ENCODE data around the gene SMAD3. TPM values are rescaled to one million over a fixed set of nuclear protein-coding genes. Genes with fewer than 3 reads are reported as not detected.
"Not testable (repeated sequence)": the region's sequence is repeated elsewhere in the genome, so short reads cannot be mapped to it uniquely, and the experiment has no call there.

Gene SMAD3
- total RNA-seq, 2 donors from 2014 or later: 20.8 to 37.8 TPM

GRCh38 chr15:67120009-67120838 is 54.8 kb downstream of the SMAD3 start:
- TF ChIP-seq CTCF (IDR thresholded peaks at IDR 0.05): no peak
- H3K4me3 ChIP-seq: peak overlapping the region in 1 of 2 donors; percentile 27
- DNase-seq (ENCODE audit: low spot score): no peak
- no peaks in the 10 kb centered on the region for H3K9me3 ChIP-seq
- H3K27ac ChIP-seq: peak overlapping the region; percentile 87
- peaks cover 0 to 83% of the 10 kb centered on the region in 2 donors for H3K4me1 ChIP-seq
- H3K36me3 ChIP-seq: no peaks in the 10 kb centered on the region
- no peaks in the 10 kb centered on the region for H3K27me3 ChIP-seq

DNA sequence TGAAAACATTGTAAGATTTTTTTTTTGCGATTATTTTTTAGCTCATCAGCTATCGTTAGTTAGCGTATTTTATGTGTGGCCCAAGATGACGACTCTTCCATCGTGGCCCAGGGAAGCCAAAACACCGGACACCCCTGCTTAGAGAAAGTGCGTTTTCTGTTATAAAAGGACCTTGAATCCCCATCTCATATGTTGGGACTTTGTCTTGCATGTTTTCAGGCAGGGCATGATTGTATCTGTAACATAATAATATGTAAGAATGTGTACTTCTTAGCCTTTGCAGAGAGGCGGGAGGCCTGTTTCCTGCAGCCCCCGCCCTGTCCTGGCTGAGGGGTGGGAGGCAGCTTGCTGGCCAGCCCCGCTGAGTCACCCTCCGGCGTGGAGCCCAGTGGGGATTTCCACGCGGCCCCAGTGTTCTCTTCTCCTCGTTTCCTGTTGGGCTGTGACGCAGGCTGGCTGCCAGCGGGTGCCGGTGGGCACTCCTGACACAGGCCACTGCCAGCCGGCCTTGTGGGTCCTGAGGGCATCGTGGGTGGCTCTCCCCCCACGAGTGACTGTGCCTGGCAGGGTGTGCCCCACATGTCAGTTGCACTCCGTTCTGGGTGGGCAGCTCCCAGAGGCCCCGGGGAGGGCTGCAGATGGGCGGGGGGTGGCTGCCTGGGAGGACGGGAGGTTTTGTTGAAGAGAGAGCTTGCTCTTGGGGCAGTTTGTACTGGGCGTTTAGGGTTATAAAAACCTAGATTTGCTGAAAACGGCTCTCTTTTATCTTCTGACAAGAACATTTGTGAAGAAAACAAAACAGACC is 55.6 kb downstream of the SMAD3 start:
- peak; percentile 96 for DNase-seq (ENCODE audit: low spot score)

DNA sequence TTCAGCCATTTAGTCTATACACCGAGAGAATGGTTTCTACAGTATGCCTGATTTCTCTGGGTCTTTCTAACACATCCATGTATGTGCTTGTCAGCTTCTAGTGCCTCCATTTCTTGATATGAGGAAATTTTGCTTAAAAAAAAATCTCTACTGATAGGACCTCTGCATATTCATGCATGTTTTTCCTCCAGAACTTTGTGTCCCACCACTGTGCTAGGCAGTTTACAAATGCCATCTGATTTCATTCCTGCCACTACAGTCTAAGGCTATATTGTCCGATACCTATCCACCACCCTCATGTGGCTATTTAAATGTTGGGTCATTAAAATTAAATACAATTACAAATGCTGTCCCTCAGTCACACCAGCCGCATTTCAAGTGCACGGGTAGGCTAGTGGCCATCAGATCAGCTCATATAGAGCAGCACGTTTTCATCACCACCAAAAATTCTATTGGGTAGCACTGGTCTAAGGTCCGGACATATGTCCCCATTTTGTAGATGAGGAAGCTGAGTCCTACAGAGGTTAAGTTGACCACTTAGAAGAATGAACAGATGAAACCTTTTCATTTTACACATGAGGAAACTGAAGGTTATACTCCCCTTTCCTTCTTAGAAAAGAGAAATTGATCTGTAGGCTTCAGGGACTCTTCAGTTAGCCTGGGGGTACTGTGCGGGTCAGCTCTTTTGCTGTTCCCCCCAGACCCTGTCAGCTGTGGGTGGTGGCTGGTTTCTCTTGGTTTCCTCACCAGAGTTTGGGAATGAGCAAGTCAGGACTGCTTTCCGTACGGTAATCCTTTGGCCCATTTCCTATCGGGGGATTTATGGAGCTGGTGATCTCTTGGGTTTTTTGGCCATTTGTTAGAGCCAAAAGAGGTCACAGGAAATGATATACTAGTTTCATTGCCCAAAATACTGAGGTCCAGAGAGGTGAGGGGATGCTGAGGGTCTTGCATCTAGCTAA is 56.5 kb downstream of the SMAD3 start:
- H3K4me3 ChIP-seq: peak overlapping the region in 1 of 2 donors; percentile 27
- H3K9me3 ChIP-seq: no peaks in the 10 kb centered on the region
- no peak for TF ChIP-seq CTCF (IDR thresholded peaks at IDR 0.05)

More for the DNA sequence above, 55.6 kb downstream of the SMAD3 start:
- H3K4me3 ChIP-seq: peak overlapping the region in 1 of 2 donors; percentile 27
- TF ChIP-seq CTCF (IDR thresholded peaks at IDR 0.05): no peak
- no peaks in the 10 kb centered on the region for H3K36me3 ChIP-seq
- no peaks in the 10 kb centered on the region for H3K9me3 ChIP-seq
- H3K27ac ChIP-seq: peak overlapping the region; percentile 87
- H3K27me3 ChIP-seq: no peaks in the 10 kb centered on the region
- peaks cover 0 to 83% of the 10 kb centered on the region in 2 donors for H3K4me1 ChIP-seq

DNA sequence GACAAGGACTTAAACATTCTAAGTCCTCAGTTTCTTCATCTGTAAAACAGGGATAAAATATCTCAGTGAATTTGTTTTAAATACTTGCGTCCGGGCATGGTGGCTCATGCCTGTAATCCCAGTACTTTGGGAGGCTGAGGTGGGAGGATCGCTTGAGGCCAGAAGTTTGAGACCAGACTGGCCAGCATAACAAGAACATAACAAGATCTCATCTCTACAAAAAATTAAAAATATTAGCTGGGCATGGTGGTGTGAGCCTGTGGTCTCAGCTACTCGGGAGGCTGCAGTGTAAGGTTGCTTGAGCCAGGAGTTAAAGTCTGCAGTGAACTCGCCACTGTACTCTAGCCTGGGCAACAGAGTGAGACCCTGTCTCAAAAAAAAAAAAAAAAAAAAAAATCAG is 57.4 kb downstream of the SMAD3 start:
- Histone ChIP-seq H3K4me1 (peaks cover 0 to 83% of the 10 kb centered on the region in 2 donors), H3K27ac (peak overlapping the region; percentile 87)
- H3K9me3 ChIP-seq; DNase-seq (ENCODE audit: low spot score); H3K27me3 ChIP-seq; H3K36me3 ChIP-seq; H3K4me3 ChIP-seq: not testable (repeated sequence)

More for the DNA sequence above, 56.5 kb downstream of the SMAD3 start:
- peaks cover 0 to 83% of the 10 kb centered on the region in 2 donors for H3K4me1 ChIP-seq
- H3K27ac ChIP-seq: peak overlapping the region; percentile 87
- no peaks in the 10 kb centered on the region for H3K36me3 ChIP-seq
- no peaks in the 10 kb centered on the region for H3K27me3 ChIP-seq
- DNase-seq (ENCODE audit: low spot score): no peak

GRCh38 chr15:67123291-67123690 is 57.9 kb downstream of the SMAD3 start:
- Histone ChIP-seq H3K4me1 (peaks cover 0 to 83% of the 10 kb centered on the region in 2 donors), H3K27ac (peak overlapping the region in 1 of 2 donors; percentile 87)
- DNase-seq (ENCODE audit: low spot score); H3K36me3 ChIP-seq; H3K9me3 ChIP-seq; H3K27me3 ChIP-seq; H3K4me3 ChIP-seq: not testable (repeated sequence)

DNA sequence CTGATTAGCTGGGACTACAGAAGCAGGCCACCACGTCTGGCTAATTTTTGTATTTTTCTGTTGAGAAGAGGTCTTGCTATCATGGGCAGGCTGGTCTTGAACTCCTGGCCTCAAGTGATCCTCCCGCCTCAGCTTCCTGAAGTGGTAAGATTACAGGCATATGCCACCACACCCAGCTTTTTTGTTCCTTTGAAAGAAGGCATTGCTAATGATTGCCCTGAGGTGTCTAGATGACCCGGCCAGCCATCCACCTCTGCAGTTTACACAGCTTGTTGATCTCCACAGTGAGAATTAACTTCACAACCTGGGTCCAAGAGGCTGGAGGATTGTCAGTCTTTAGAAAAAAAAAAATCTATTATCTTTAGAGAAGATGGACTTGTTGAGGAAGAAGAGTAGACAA is 58.7 kb downstream of the SMAD3 start:
- peak overlapping the region; percentile 86 to 87 for H3K27ac ChIP-seq
- H3K36me3 ChIP-seq: no peaks in the 10 kb centered on the region
- H3K4me1 ChIP-seq: peaks cover 0 to 82% of the 10 kb centered on the region in 2 donors
- no peak for TF ChIP-seq CTCF (IDR thresholded peaks at IDR 0.05)
- H3K9me3 ChIP-seq: no peaks in the 10 kb centered on the region
- no peaks in the 10 kb centered on the region for H3K27me3 ChIP-seq
- DNase-seq (ENCODE audit: low spot score): no peak
- H3K4me3 ChIP-seq: no peak overlapping the region

All from right atrium auricular region (tissue), 2 donors.